IMR-90 (cell line): ENCODE results near the gene EZR.

Experiments
- CHD1 ChIP-seq: IDR thresholded peaks from 2 replicates; pipeline ENCODE4 v1.6.1; 2012; ENCODE audit warnings: low read depth, low read length, improper control_type of control experiment
- CTCF ChIP-seq: conservative IDR thresholded peaks from 2 replicates; pipeline ENCODE4 v1.5.1; 2012; ENCODE audit warnings: mild to moderate bottlenecking, low read depth, low read length, improper control_type of control experiment
- FOS ChIP-seq: fragments of 150-350 bp; IDR thresholded peaks from 2 replicates; pipeline ENCODE4 v1.6.1; 2016; ENCODE audit warnings: low read depth, low read length
- MAFK ChIP-seq: IDR thresholded peaks from 2 replicates; pipeline ENCODE4 v1.6.1; 2012; ENCODE audit warnings: low read depth, low read length, improper control_type of control experiment
- MAZ ChIP-seq: IDR thresholded peaks from 2 replicates; pipeline ENCODE4 v1.6.1; 2012; ENCODE audit warnings: low read depth, mild to moderate bottlenecking, low read length, improper control_type of control experiment, moderate library complexity, borderline replicate concordance
- MXI1 ChIP-seq: IDR thresholded peaks from 2 replicates; pipeline ENCODE4 v1.6.1; 2012; ENCODE audit warnings: low read depth, mild to moderate bottlenecking, low read length, moderate library complexity, borderline replicate concordance
- NFE2L2 ChIP-seq: fragments of 150-350 bp; IDR thresholded peaks from 2 replicates; pipeline ENCODE4 v1.6.1; 2016; ENCODE audit warnings: low read depth, mild to moderate bottlenecking, low read length
- POLR2A ChIP-seq: IDR thresholded peaks from 2 replicates; pipeline ENCODE4 v1.6.1; 2012; ENCODE audit warnings: mild to moderate bottlenecking, low read depth, low read length
- RAD21 ChIP-seq: IDR thresholded peaks from 2 replicates; pipeline ENCODE4 v1.6.1; 2012; ENCODE audit warnings: low read length, improper control_type of control experiment
- RFX5 ChIP-seq: IDR thresholded peaks from 2 replicates; pipeline ENCODE4 v1.8.0; 2012; ENCODE audit warnings: low read depth, mild to moderate bottlenecking, low read length, moderate library complexity
- SMC3 ChIP-seq: fragments of 150-350 bp; IDR thresholded peaks from 2 replicates; pipeline ENCODE4 v1.6.1; 2016; ENCODE audit warnings: low read depth, mild to moderate bottlenecking, antibody characterized with exemption, low read length, moderate library complexity

- TF ChIP-seq RAD21 (no peak), CTCF (no peak), POLR2A (no peak), MAZ (no peak), RFX5 (no peak), CHD1 (no peak), SMC3 (no peak), MAFK (no peak), MXI1 (no peak), NFE2L2 (no peak), FOS (no peak)
These were observed 10.1 kb downstream of the EZR start for GRCh38 chr6:158808941-158809678.
